Suprapubic skin (tissue), 4 donors: ENCODE measurements around the gene VASH1. TPM values are rescaled to one million over a fixed set of nuclear protein-coding genes. Genes with fewer than 3 reads are reported as not detected.

Source experiments
- DNase-seq, 2 donors: peaks; one replicate each; pipeline ENCODE4 v3.0.0-alpha.2; 2019; ENCODE audit warnings: low spot score in 2 of 2
- H3K27ac ChIP-seq: fragments of 200-600 bp; sonication (generic); one replicate; pipeline ENCODE4 v1.5.1; 2019
- H3K27me3 ChIP-seq: fragments of 200-600 bp; sonication (generic); one replicate; pipeline ENCODE4 v1.5.1; 2019
- H3K36me3 ChIP-seq: fragments of 200-600 bp; sonication (generic); one replicate; pipeline ENCODE4 v1.5.1; 2019
- H3K4me1 ChIP-seq: fragments of 200-600 bp; sonication (generic); one replicate; pipeline ENCODE4 v1.5.1; 2019
- H3K4me3 ChIP-seq: fragments of 200-600 bp; sonication (generic); one replicate; pipeline ENCODE4 v1.5.1; 2019; ENCODE audit warnings: mild to moderate bottlenecking
- H3K9me3 ChIP-seq: fragments of 200-600 bp; sonication (generic); one replicate; pipeline ENCODE4 v1.5.1; 2019
- CTCF ChIP-seq, 2 donors: fragments of 200-600 bp in 1 of 2; fragments of 450-650 bp in 1 of 2; sonication (generic) in 1 of 2; IDR thresholded peaks; one replicate each; pipeline ENCODE4 v1.5.1; 2016 to 2019; ENCODE audit warnings: antibody characterized with exemption in 2 of 2, mild to moderate bottlenecking in 1 of 2, moderate library complexity in 1 of 2
- EP300 ChIP-seq: sonication (generic); formaldehyde crosslinking; IDR thresholded peaks from one replicate; pipeline ENCODE4 v1.6.1; 2017; ENCODE audit warnings: antibody characterized with exemption
- POLR2A ChIP-seq, 2 donors: fragments of 450-650 bp; IDR thresholded peaks; one replicate each; pipeline ENCODE4 v1.6.1; 2017; ENCODE audit warnings: antibody characterized with exemption in 2 of 2, mild to moderate bottlenecking in 2 of 2, moderate library complexity in 2 of 2
- POLR2AphosphoS5 ChIP-seq, 3 donors: sonication (generic); formaldehyde crosslinking; IDR thresholded peaks; one replicate each; pipeline ENCODE4 v1.6.1; 2017; ENCODE audit warnings: antibody characterized with exemption in 3 of 3
- WGBS: methylation state at CpG from one replicate; pipeline ENCODE4 v1.1.5; 2018; 5-methylcytosine and 5-hydroxymethylcytosine counted together
- total RNA-seq, 4 donors: library from RNA; depleted of rRNA; stranded (reverse); fragments of >200 nt; gene quantifications; one replicate each; pipeline ENCODE4 v1.1.0, GENCODE V29; 2016

The VASH1 gene
- total RNA-seq: 1 to 10 TPM in 3 of 4 donors, under 1 TPM in 1; 0.68 to 5.8 (median 4.1) TPM

GRCh38 chr14:76761136-76761959 is at the start of gene VASH1:
Gene VASH1, plus strand, starts transcription at chr14:76761468. Its CDS starts 1,354 bp downstream, at chr14:76762822.
- TF ChIP-seq POLR2A (IDR thresholded peaks at IDR 0.05) (no peak), CTCF (IDR thresholded peaks at IDR 0.05) (no peak), EP300 (no peak), POLR2AphosphoS5 (IDR thresholded peaks at IDR 0.05) (no peak)
- Histone ChIP-seq H3K9me3 (no peaks in the 10 kb centered on the region), H3K36me3 (no peaks in the 10 kb centered on the region), H3K27me3 (peaks cover 27% of the 10 kb centered on the region), H3K4me1 (peaks cover 31% of the 10 kb centered on the region), H3K4me3 (peak within 1 kb of the TSS; percentile 87), H3K27ac (peak within 1 kb of the TSS; percentile 63)
- peak in 1 of 2 donors; percentile 81 for DNase-seq
- 3% methylated on average over 19 of the region's 96 CpGs for WGBS

- WGBS: 87% methylated on average over 10 of the region's 10 CpGs
- DNase-seq: no peak
Measured at GRCh38 chr14:76713121-76713520, 48.1 kb upstream of the VASH1 start.

GRCh38 chr14:76714470-76714869 is 46.8 kb upstream of the VASH1 start:
- H3K4me3 ChIP-seq: no peak overlapping the region
- H3K27me3 ChIP-seq: no peaks in the 10 kb centered on the region
- peaks cover 7% of the 10 kb centered on the region for H3K4me1 ChIP-seq
- no peaks in the 10 kb centered on the region for H3K36me3 ChIP-seq
- no peaks in the 10 kb centered on the region for H3K9me3 ChIP-seq
- 90% methylated on average over 5 of the region's 5 CpGs for WGBS
- TF ChIP-seq CTCF (IDR thresholded peaks at IDR 0.05) (no peak), EP300 (no peak), POLR2A (IDR thresholded peaks at IDR 0.05) (no peak), POLR2AphosphoS5 (IDR thresholded peaks at IDR 0.05) (no peak)
- no peak overlapping the region for H3K27ac ChIP-seq
- DNase-seq: no peak

More at GRCh38 chr14:76713121-76713520, 48.1 kb upstream of the VASH1 start:
- Histone ChIP-seq H3K36me3 (no peaks in the 10 kb centered on the region), H3K27me3 (no peaks in the 10 kb centered on the region), H3K27ac (no peak overlapping the region), H3K4me1 (peaks cover 7% of the 10 kb centered on the region), H3K9me3 (no peaks in the 10 kb centered on the region), H3K4me3 (no peak overlapping the region)
- TF ChIP-seq POLR2AphosphoS5 (IDR thresholded peaks at IDR 0.05) (no peak), CTCF (IDR thresholded peaks at IDR 0.05) (no peak), POLR2A (IDR thresholded peaks at IDR 0.05) (no peak), EP300 (no peak)

GRCh38 chr14:76715101-76715500 is 46.2 kb upstream of the VASH1 start:
- peak overlapping the region; percentile 26 for H3K27ac ChIP-seq
- TF ChIP-seq EP300 (no peak), POLR2AphosphoS5 (IDR thresholded peaks at IDR 0.05) (no peak), POLR2A (IDR thresholded peaks at IDR 0.05) (no peak), CTCF (IDR thresholded peaks at IDR 0.05) (no peak)
- no peaks in the 10 kb centered on the region for H3K9me3 ChIP-seq
- 47% methylated on average over 6 of the region's 6 CpGs for WGBS
- no peak overlapping the region for H3K4me3 ChIP-seq
- no peaks in the 10 kb centered on the region for H3K36me3 ChIP-seq
- no peak for DNase-seq
- H3K27me3 ChIP-seq: no peaks in the 10 kb centered on the region
- H3K4me1 ChIP-seq: peaks cover 7% of the 10 kb centered on the region

- Histone ChIP-seq H3K27me3 (no peaks in the 10 kb centered on the region), H3K4me1 (peaks cover 7% of the 10 kb centered on the region), H3K4me3 (no peak overlapping the region), H3K9me3 (no peaks in the 10 kb centered on the region), H3K36me3 (no peaks in the 10 kb centered on the region), H3K27ac (peak overlapping the region; percentile 26)
- WGBS: 56% methylated on average over 7 of the region's 7 CpGs
- no peak for TF ChIP-seq CTCF (IDR thresholded peaks at IDR 0.05)
- TF ChIP-seq EP300: no peak
- TF ChIP-seq POLR2AphosphoS5 (IDR thresholded peaks at IDR 0.05): no peak
- TF ChIP-seq POLR2A (IDR thresholded peaks at IDR 0.05): no peak
- no peak for DNase-seq
Measured at GRCh38 chr14:76715511-76716081, 45.7 kb upstream of the VASH1 start.
